ENCODE results near the gene FBN3.
"Not testable (repeated sequence)": the region's sequence is repeated elsewhere in the genome, so short reads cannot be mapped to it uniquely, and the experiment has no call there.

FBN3 gene

GRCh38 chr19:8116437-8117293, 32.7 kb downstream of the FBN3 start:
- H3K4me3 Mint-ChIP-seq: no peak overlapping the region
- H3K27me3 Mint-ChIP-seq (ENCODE audit: low read depth): no peaks in the 10 kb centered on the region
- no peak overlapping the region for H3K27ac Mint-ChIP-seq
- H3K9me3 Mint-ChIP-seq: no peaks in the 10 kb centered on the region
- no peaks in the 10 kb centered on the region for H3K4me1 Mint-ChIP-seq (ENCODE audit: low read depth)
- H3K36me3 Mint-ChIP-seq (ENCODE audit: low read depth): no peaks in the 10 kb centered on the region
- no peak for DNase-seq (ENCODE audit: low spot score)

GRCh38 chr19:8115805-8116396, 33.5 kb downstream of the FBN3 start:
- H3K4me3 Mint-ChIP-seq: no peak overlapping the region
- no peaks in the 10 kb centered on the region for H3K4me1 Mint-ChIP-seq (ENCODE audit: low read depth)
- H3K36me3 Mint-ChIP-seq (ENCODE audit: low read depth): no peaks in the 10 kb centered on the region
- H3K9me3 Mint-ChIP-seq: no peaks in the 10 kb centered on the region
- DNase-seq (ENCODE audit: low spot score): no peak
- H3K27me3 Mint-ChIP-seq (ENCODE audit: low read depth): no peaks in the 10 kb centered on the region
- no peak overlapping the region for H3K27ac Mint-ChIP-seq

- DNase-seq (ENCODE audit: low spot score): no peak
- Mint-ChIP-seq H3K27me3 (ENCODE audit: low read depth) (no peaks in the 10 kb centered on the region), H3K36me3 (ENCODE audit: low read depth) (no peaks in the 10 kb centered on the region), H3K4me1 (ENCODE audit: low read depth) (no peaks in the 10 kb centered on the region), H3K27ac (no peak overlapping the region), H3K4me3 (no peak overlapping the region), H3K9me3 (no peaks in the 10 kb centered on the region)
Observed at GRCh38 chr19:8113017-8113416, 36.4 kb downstream of the FBN3 start.

GRCh38 chr19:8111376-8111775, 38.0 kb downstream of the FBN3 start:
- no peak for DNase-seq (ENCODE audit: low spot score)
- H3K27me3 Mint-ChIP-seq (ENCODE audit: low read depth): no peaks in the 10 kb centered on the region
- no peaks in the 10 kb centered on the region for H3K9me3 Mint-ChIP-seq
- no peaks in the 10 kb centered on the region for H3K4me1 Mint-ChIP-seq (ENCODE audit: low read depth)
- no peaks in the 10 kb centered on the region for H3K36me3 Mint-ChIP-seq (ENCODE audit: low read depth)
- no peak overlapping the region for H3K4me3 Mint-ChIP-seq
- no peak overlapping the region for H3K27ac Mint-ChIP-seq

GRCh38 chr19:8110931-8111330, 38.5 kb downstream of the FBN3 start:
- Mint-ChIP-seq H3K27me3 (ENCODE audit: low read depth) (no peaks in the 10 kb centered on the region), H3K4me3 (no peak overlapping the region), H3K9me3 (no peaks in the 10 kb centered on the region), H3K27ac (no peak overlapping the region), H3K36me3 (ENCODE audit: low read depth) (no peaks in the 10 kb centered on the region), H3K4me1 (ENCODE audit: low read depth) (no peaks in the 10 kb centered on the region)
- no peak for DNase-seq (ENCODE audit: low spot score)

GRCh38 chr19:8109890-8110662, 39.3 kb downstream of the FBN3 start:
- Mint-ChIP-seq H3K36me3 (ENCODE audit: low read depth) (no peaks in the 10 kb centered on the region), H3K9me3 (no peaks in the 10 kb centered on the region), H3K27ac (no peak overlapping the region), H3K4me1 (ENCODE audit: low read depth) (no peaks in the 10 kb centered on the region), H3K4me3 (no peak overlapping the region), H3K27me3 (ENCODE audit: low read depth) (no peaks in the 10 kb centered on the region)
- no peak for DNase-seq (ENCODE audit: low spot score)

GRCh38 chr19:8109455-8109854, 39.9 kb downstream of the FBN3 start:
- no peaks in the 10 kb centered on the region for H3K36me3 Mint-ChIP-seq (ENCODE audit: low read depth)
- H3K4me1 Mint-ChIP-seq (ENCODE audit: low read depth): no peaks in the 10 kb centered on the region
- H3K27me3 Mint-ChIP-seq (ENCODE audit: low read depth): no peaks in the 10 kb centered on the region

GRCh38 chr19:8108560-8109445, 40.6 kb downstream of the FBN3 start:
- no peaks in the 10 kb centered on the region for H3K9me3 Mint-ChIP-seq
- H3K4me3 Mint-ChIP-seq: no peak overlapping the region
- no peaks in the 10 kb centered on the region for H3K27me3 Mint-ChIP-seq (ENCODE audit: low read depth)
- no peak for DNase-seq (ENCODE audit: low spot score)
- no peaks in the 10 kb centered on the region for H3K4me1 Mint-ChIP-seq (ENCODE audit: low read depth)
- H3K36me3 Mint-ChIP-seq (ENCODE audit: low read depth): no peaks in the 10 kb centered on the region
- H3K27ac Mint-ChIP-seq: no peak overlapping the region

More at GRCh38 chr19:8109455-8109854, 39.9 kb downstream of the FBN3 start:
- Mint-ChIP-seq H3K27ac (no peak overlapping the region), H3K9me3 (no peaks in the 10 kb centered on the region), H3K4me3 (no peak overlapping the region)
- DNase-seq (ENCODE audit: low spot score): no peak

- Mint-ChIP-seq H3K9me3 (no peaks in the 10 kb centered on the region), H3K36me3 (ENCODE audit: low read depth) (no peaks in the 10 kb centered on the region), H3K27me3 (ENCODE audit: low read depth) (no peaks in the 10 kb centered on the region), H3K4me1 (ENCODE audit: low read depth) (no peaks in the 10 kb centered on the region), H3K4me3 (no peak overlapping the region), H3K27ac (no peak overlapping the region)
- no peak for DNase-seq (ENCODE audit: low spot score)
Observed at GRCh38 chr19:8107301-8107903, 42.0 kb downstream of the FBN3 start.

GRCh38 chr19:8105471-8105870, 43.9 kb downstream of the FBN3 start:
- Mint-ChIP-seq H3K27me3 (ENCODE audit: low read depth) (no peaks in the 10 kb centered on the region), H3K36me3 (ENCODE audit: low read depth) (no peaks in the 10 kb centered on the region), H3K27ac (no peak overlapping the region), H3K9me3 (no peaks in the 10 kb centered on the region), H3K4me3 (no peak overlapping the region), H3K4me1 (ENCODE audit: low read depth) (no peaks in the 10 kb centered on the region)
- no peak for DNase-seq (ENCODE audit: low spot score)

- H3K9me3 Mint-ChIP-seq; H3K4me1 Mint-ChIP-seq (ENCODE audit: low read depth); H3K36me3 Mint-ChIP-seq (ENCODE audit: low read depth); H3K27me3 Mint-ChIP-seq (ENCODE audit: low read depth); DNase-seq (ENCODE audit: low spot score); H3K4me3 Mint-ChIP-seq; H3K27ac Mint-ChIP-seq: not testable (repeated sequence)
Observed at GRCh38 chr19:8101910-8102309, 47.5 kb downstream of the FBN3 start.

- Mint-ChIP-seq H3K27ac (no peak overlapping the region), H3K4me1 (ENCODE audit: low read depth) (no peaks in the 10 kb centered on the region), H3K36me3 (ENCODE audit: low read depth) (no peaks in the 10 kb centered on the region), H3K4me3 (no peak overlapping the region), H3K27me3 (ENCODE audit: low read depth) (no peaks in the 10 kb centered on the region), H3K9me3 (peaks cover 14% of the 10 kb centered on the region)
- DNase-seq (ENCODE audit: low spot score): no peak
Observed at GRCh38 chr19:8101311-8101710, 48.1 kb downstream of the FBN3 start.
